IPS DF 4.7 (cell line): ENCODE measurements around the gene DERA.
"Not testable (repeated sequence)": the region's sequence is repeated elsewhere in the genome, so short reads cannot be mapped to it uniquely, and the experiment has no call there.

Source experiments
- DNase-seq: peaks from one replicate; pipeline ENCODE4 v3.0.0-alpha.2; 2013; ENCODE audit warnings: low spot score; ENCODE audit errors: extremely low read depth

DERA gene

DNA sequence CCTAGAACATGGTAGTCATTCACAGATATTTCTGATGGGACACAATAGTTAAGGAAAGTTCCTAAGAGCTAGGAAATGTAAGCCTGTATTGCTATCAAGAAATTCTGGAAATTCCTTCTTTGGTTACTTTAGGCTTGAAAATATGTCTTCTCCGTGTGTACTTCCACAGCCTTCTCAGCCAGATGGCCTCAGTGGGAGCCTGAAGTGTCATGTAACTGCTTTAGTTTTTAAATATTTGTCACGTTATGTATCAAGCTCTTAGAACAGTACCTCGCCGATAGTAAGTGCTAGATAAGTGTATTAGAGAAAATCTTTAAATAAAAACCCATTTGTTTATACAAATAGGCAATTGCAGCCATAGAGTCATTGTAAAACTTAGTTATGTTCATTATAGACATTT is 95.6 kb downstream of the DERA start:
- no peak for DNase-seq

DNA sequence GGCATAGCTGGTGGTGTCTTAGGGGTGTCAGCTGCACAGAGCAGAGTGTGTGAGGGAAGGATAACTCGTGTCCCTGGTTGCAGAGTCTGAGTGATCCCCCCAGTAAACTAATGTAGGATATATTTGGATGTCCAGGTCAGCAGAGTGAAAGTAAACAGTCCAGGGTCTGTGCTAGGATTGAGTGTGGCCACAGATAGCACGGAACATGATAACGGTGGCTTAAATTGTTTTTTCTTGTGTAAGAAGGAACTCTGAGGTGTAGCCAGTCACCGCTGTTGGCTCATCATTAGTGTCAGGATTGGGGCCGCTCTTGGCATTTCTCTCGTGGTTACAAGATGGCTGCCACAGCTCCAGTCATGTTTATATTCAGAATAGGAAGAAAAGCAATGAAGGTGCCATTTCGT is 97.3 kb downstream of the DERA start:
- DNase-seq: no peak

DNA sequence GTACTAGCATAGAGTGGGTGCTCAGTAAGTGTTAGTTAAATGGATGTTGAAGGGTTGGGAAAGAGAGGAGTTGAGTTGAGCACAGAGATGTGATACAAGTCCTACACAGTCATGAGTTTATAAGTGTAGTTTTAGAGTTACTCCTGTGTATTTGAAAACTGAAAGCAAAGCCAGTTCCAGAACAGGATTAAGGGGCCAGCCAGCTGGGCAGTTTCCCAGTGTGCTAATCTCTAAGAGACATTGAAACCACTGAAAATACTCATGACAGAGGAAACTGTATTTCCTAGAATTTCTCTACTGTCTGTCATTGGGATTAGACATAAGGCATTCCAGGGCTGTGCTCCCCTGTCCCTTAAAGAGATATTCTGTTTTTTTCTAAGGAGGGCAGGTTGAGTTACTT is 101.0 kb downstream of the DERA start:
- DNase-seq: no peak

DNA sequence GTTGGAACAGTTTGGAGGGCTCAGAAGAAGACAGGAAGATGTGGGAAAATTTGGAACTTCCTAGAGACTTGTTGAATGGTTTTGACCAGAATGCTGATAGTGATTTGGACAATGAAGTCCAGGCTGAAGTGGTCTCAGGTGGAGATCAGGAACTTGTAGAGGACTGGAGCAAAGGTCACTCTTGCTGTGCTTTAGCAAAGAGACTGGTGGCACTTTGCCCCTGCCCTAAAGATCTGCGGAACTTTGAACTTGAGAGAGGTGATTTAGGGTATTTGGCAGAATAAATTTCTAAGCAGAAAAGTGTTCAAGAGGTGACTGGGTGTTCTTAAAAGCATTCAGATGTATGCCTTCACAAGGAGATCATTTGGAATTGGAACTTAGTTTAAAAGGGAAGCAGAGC is 102.6 kb downstream of the DERA start:
- DNase-seq: not testable (repeated sequence)

DNA sequence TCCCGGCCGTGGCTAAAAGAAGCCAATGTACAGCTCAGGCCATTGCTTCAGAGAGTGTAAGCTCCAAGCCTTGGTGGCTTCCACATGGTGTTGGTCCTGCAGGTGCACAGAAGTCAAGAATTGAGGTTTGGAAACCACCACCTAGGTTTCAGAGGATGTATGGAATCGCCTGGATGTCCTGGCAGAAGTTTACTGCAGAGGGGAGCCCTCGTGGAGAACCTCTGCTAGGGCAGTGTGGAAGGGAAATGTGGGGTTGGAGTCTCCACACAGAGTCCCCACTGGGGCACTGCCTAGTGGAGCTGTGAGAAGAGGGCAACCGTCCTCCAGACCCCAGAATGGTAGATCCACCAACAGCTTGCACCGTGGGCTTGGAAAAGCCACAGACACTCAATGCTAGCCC is 103.3 kb downstream of the DERA start:
- not testable (repeated sequence) for DNase-seq

DNA sequence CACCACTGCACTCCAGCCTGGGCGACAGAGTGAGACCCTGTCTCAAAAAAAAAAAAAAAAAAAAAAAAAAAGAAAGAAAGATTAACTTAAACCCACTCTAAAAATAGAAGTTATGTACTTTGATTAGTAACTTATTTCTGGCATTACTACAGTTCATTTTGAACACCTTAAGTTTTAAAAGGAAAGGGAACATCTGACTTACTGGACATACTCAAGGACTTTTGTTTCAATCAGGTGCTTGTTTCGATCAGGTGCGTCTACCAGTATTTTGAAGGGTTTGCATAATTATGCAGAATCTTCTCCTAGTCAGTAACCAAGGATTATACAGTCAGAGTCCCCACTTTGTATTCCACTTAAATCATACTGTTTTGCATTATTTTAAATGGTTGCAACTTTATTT is 105.6 kb downstream of the DERA start:
- DNase-seq: no peak

DNA sequence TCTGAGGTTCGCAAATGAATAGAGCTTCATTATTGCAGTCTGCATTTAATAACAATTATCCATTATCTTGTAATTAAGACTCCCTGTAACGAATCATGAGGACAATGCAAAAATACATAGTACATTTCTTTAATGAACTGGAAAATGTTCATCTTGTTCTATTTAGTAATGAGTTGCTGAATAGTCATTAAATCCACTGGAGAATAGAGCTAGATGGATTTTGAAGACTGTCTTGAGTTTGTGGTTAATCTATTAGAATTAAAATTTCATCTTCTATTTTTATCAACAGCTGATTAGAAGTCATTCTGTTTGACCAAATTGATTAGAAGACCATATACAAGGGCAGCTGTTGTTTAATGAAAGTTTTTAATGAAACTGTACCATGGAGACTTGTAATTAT is 107.2 kb downstream of the DERA start:
- no peak for DNase-seq

DNA sequence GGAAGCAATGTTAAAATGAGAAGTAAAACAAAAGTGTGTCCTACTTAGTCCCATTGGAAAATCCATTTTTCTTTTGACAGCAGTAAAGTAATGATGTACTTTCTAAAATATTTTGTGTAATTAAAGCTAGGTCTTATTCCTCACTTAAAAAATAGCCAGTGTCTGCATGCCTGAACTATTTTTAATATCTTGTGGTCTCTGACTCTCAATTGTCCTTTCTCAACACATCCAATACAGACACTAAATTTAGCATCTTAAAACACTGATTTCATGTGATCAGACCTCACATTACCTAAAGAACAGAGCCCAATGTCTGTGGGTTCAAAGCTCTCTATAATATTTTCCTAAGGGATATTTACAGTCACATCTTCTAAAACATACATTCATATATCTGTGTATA is 108.0 kb downstream of the DERA start:
- no peak for DNase-seq

DNA sequence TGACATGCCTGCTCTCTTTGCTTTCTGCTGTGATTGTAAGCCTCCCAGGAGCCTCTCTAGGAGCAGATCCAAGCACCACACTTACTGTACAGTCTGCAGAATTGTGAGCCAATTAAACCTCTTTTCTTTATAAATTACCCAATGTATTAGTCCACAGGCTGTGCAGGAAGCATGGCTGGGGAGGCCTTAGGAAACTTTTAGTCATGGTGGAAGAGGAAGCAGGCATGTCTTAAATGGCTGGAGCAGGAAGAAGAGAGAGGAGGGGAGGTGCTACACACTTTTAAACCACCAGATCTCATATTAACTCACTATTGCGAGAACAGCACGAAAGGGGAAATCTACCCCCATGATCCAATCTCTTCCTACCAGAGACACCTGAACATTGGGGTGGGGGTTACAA is 108.9 kb downstream of the DERA start:
- DNase-seq: no peak

DNA sequence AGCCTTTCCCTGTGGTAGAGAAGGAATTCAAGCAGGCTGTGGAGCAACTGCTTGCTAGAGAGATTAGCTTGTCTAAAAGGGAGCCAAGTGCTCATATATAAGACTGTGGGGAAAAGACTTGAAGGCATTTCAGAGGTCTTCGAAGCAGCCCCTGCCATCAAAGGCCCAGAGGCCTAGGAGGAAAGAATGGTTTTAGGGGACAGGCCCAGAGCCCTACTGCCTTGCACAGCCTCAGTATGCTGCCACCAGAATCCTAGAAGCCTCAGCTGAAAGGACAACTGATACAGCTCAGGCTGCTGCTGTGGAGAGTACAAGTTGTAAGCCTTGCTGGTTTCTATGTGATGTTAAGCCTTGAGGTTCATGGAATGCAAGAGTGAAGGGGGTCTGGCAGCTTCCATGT is 109.9 kb downstream of the DERA start:
- DNase-seq: no peak

DNA sequence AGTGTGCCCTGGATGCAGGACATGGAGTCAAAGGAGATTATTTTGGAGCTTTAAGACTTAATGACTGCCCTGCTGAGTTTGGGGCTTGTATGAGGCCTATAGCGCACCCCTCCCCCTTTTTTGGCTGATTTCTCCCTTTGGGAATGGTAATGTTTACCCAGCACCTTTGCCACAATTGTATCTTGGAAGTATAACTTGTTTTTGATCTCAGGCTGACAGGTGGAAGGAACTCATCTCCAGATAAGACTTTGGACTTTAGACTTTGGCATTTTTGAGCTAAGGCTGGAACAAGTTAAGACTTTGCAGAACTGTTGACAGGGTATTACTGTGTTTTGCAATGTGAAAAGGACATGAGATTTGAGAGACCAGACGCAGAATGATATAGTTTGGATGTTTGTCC is 110.5 kb downstream of the DERA start:
- DNase-seq: no peak

DNA sequence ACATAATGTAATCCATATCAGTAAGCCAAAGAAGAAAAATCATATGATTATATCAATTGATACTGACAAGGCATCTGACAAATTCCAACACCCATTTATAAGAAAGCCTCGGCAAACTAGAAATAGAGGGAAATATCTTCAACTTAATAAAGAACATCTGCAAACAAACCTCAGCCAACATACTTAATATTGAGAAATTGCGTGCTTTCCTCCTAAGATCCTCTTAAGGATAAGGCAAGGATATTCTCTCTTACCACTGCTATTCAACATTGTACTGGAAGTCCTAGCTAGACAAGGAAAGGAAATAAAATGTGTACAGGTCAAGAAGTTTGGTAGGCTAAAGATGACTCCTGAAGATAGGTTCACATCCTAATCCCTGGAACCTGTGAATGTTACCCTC is 115.9 kb downstream of the DERA start:
- no peak for DNase-seq

DNA sequence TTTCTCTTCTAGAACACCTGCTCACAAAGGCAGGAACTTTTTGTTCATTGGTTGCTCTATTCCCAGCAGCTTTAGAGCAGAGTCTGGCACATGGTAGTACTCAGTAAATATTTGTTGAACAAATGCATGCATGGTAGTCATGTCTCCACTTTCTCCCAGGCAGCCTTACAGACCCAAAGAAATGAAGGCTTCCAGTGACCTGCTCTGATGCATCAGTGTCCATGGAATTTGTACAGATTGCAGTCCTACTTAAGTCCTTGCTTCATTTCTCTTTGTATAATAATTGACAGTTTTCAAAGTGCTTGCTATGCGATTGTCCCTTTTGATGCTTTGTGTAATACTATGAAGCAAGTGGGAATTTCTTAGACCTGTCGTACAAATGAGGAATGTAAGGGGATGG is 119.6 kb downstream of the DERA start:
- no peak for DNase-seq

DNA sequence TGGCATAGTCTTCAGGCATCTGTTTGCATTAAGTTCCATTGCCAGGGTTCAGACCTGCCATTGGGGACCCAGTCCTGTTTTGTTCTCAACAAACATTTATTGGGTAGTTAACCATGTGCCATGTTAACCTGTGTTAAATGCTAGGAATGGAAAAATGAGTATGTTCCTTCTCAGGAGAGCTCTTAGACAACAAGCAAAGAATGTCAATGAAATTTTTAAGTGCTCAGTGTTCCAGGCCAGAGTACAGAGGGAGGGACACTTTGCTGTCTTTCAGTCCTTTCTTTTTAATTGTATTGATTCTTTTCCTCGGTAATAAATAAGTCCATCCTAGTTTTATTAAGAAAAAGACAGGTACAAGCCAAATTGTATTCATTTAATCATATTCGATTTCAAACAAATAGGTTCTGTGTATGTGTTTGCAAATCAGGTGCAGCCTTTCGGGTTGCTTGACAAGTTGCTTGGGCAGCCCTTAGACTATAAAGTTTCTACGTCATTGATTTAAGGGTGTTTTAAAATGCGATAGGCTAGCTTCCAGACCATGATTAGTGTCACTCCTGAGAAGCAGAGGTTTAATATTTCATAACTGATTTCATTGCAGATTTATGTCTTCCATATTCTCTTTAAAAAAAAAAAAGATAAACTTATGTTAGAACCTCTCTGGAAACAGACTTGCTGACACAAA is 123.1 kb downstream of the DERA start:
- DNase-seq: no peak

DNA sequence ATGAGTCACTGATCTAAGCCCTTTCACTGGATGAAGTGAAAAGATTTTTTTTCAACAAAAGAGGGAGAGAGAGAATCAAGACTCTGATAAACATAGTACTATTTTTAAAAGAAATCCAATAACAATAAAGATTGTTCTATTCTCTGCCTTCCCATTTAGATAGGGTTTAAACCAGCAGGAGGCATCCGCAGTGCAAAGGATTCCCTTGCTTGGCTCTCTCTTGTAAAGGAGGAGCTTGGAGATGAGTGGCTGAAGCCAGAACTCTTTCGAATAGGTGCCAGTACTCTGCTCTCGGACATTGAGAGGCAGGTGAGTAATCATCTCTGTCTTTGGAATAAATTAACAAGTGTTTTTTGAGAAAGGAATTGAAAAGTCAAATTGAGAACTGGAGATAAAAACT is 124.9 kb downstream of the DERA start:
- DNase-seq: no peak

DNA sequence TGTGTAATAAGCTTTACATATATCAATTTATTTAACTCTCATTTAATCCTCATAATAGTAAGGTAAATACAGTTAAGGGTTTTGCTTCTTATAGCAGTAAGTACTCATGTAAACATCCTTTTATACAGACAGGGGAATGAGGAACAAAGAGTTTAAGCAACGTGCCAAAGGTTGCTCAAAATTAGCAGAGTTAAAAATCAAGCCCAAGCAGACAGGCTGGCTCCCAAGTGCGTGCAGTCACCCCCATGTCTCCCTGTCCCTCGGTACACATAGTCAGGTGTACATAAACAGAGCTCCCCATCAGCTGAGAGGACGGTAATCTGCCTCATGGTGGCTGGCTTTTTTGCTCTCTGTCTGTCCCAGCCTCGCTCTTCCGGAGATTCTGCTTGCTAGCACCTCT is 126.4 kb downstream of the DERA start:
- no peak for DNase-seq

DNA sequence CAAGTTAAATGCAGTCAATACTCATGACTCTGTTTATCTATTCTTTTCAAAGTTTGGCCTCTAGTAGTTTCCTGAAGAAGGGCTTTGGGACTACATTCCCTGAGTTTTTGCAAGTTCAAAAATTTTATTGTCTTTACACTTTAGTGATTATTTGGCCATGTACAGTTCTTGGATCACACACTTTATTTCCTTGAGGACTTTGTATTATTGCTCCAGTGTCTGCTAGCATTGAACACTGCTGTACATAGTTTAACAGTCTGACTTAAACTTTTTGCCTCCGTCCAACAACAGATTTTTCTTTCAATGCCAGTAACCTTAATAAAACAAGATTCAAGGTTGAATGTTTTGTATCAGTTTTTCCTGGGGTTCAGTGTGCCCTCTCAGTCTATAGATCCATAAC is 132.3 kb downstream of the DERA start:
- no peak for DNase-seq

DNA sequence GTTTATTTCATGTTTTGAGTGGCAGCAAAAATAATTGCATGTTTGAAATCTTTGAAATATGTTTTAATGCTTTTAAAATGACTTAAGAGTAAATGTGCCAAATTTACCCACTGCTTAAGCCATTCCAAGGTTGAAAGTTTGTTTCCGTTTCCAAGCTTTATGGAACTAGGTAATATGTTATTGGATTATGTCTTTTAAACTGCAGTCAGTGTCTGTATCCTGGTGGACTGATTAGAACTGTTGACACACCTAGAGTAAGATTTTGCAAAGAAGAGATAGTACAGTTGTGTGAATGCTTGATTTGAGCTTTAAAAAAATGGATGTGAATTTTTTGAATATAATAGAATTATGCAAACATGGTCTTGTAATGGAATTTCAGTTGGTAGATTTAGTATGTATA is 135.1 kb downstream of the DERA start:
- DNase-seq: no peak

DNA sequence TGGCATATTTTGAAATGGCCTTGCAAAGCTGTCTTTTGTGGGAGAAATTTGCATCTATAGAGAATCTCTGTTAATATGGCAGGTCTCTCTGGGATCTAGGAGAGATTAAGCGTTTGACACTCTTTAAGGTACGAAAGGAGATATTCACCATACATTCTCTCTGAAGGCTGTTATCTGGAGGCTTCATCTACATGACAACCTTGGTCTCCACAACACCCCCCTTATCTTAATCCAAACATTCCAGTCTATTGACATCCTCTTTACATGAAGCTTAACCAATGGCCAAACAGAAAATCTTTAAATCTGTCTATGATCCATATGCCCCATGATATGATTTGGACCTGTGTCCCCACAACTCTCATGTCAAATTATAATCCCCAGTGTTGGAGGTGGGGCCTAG is 137.4 kb downstream of the DERA start:
- no peak for DNase-seq

DNA sequence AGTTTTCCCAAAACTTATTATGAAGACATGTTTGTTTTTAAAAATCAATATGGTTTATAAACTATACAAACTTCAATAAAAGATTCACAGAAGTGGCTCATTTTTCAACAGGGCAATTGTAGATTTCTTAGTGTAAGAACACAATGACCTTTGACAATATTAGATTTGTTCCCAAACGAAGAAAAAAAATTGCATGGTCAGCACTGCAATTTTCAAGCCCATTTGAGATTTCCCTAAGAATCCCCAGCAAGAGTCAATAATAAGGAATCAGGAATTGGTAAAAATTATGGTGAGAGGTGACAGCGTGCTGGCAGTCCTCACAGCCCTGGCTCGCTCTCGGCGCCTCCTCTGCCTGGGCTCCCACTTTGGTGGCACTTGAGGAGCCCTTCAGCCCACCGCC is 145.8 kb downstream of the DERA start:
- no peak for DNase-seq

DNA sequence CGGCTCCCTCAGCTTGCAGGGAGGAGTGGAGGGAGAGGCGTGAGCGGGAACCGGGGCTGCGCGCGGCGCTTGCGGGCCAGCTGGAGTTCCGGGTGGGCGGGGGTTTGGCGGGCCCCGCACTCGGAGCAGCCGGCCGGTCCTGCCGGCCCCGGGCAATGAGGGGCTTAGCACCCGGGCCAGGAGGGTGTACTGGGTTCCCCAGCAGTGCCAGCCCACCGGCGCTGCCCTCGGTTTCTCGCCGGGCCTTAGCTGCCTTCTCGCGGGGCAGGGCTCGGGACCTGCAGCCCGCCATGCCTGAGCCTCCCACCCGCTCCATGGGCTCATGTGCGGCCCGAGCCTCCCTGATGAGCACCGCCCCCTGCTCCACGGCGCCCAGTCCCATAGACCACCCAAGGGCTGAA is 146.2 kb downstream of the DERA start:
- not testable (repeated sequence) for DNase-seq

DNA sequence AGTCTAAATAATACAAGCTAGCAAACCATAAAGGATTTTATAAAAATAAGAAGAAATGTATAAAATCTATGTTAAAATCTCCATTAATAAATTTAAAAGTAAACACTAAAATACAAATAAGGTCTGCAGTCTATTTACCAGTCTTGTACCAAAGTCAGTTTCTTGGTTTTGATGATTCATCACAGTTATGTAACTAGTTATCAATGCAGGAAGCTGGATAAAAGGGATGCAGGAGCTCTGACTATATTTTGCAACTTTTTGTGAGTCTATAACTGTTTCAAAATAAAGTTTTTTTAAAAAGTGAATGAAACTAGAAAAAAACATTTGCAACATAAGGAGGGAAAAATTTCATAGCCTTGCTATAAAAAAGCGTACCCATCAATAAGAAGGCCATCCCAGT is 151.5 kb downstream of the DERA start:
- no peak for DNase-seq

DNA sequence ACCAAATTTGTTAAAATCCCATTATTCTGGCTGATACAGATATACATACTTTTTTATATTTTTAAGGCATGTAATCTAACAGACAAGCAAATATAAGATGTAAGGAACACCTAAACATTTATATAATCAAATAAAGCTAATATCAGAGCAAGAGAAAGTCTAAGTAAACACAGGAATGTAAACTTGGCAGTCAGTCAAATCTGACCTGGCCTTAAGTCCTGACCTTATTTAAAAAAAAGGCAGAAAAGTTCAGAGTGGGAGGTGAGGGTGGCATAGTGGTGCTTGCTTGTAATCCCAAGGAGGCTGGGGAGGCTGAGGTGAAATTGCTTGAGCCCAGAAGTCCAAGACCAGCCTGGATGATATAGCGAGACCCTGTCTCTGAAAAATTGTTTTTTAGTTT is 152.6 kb downstream of the DERA start:
- DNase-seq: no peak

DNA sequence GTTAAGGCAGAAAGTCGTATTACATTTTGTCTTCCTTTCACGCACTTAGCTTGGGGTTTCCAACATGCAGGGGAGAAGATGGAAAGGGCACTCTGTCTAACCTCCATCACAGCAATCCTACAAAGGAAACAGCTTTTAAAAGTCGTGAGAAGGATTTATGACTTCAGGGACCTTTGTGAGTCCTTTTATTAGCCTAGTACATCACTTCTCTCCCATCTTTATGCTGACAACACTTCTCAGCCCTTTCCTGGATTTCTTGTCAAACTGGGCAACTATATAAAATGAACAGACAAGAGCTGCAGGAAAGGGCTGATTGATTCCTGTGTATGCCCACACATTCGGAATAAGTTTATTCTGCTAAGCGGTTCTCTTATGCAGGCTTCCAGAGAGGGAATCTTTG is 159.0 kb downstream of the DERA start:
- no peak for DNase-seq
